HepG2 (cell line): ENCODE results near the gene ERRFI1. TPM values are rescaled to one million over a fixed set of nuclear protein-coding genes. Genes with fewer than 3 reads are reported as not detected.
A peak's percentile ranks its signal among the peaks of the same experiment; 100 is the strongest.

Experiments
- ATAC-seq: fragments of 200-7000 bp; cut with Tn5 transposase; 3 replicates; pipeline ENCODE4 v1.9.1; 2020; ENCODE audit warnings: mild to moderate bottlenecking, moderate library complexity
- BruUV-seq: library from RNA; stranded (reverse); fragments of 400-500 nt; replicated peaks from 2 replicates; lab custom pipeline; 2021; lab: Mats Ljungman, UMichigan
- CTCF ChIA-PET: fragments of 300-600 bp; formaldehyde crosslinking; extraction: SDS; loops from one replicate; lab custom pipeline; 2021; ENCODE audit warnings: low total read pairs, inconsistent platforms, low intra/inter-chr PET ratio; lab: Yijun Ruan, JAX
- POLR2A ChIA-PET: fragments of 350-600 bp; sonication (Branson Sonifier 250); formaldehyde crosslinking; loops from one replicate; lab custom pipeline; 2020; ENCODE audit warnings: antibody characterized with exemption, inconsistent platforms; lab: Yijun Ruan, JAX
- DNase-seq: peaks from one replicate; pipeline ENCODE4 v3.0.0-alpha.2; 2015; ENCODE audit warnings: low spot score
- FAIRE-seq: peaks from 3 replicates; lab custom pipeline; 2011; peaks lifted over from hg19 to GRCh38; lab: Jason Lieb, UNC
- H2AFZ ChIP-seq: one replicate; pipeline ENCODE4 v1.6.1; 2011; ENCODE audit warnings: low read length, inconsistent platforms
- H3K27ac ChIP-seq: fragments of 300-600 bp; 3 replicates; pipeline ENCODE4 v1.8.0; 2011; ENCODE audit warnings: mixed run types, mild to moderate bottlenecking, mixed read lengths, low read length, inconsistent platforms; ENCODE audit not compliant: insufficient read depth; ENCODE audit errors: extremely low read length
- H3K27me3 ChIP-seq, 2 experiments: fragments of 200-600 bp in 1 of 2; 2 replicates in 1 of 2; 3 replicates in 1 of 2; pipeline versions ENCODE4 v1.6.0 to v1.8.0; 2011; ENCODE audit warnings: low read length in 2 of 2, mild to moderate bottlenecking in 2 of 2, moderate library complexity in 2 of 2, inconsistent platforms in 1 of 2; ENCODE audit not compliant: insufficient read depth in 2 of 2, control insufficient read depth in 1 of 2
- H3K36me3 ChIP-seq, 2 experiments: fragments of 200-600 bp in 1 of 2; replicated peaks in 1 of 2; 2 replicates in 1 of 2; 3 replicates in 1 of 2; pipeline versions ENCODE4 v1.5.1 to v1.8.0; 2011; ENCODE audit warnings: low read length in 2 of 2, inconsistent platforms in 1 of 2; ENCODE audit not compliant: insufficient read depth in 2 of 2, control insufficient read depth in 1 of 2
- H3K4me1 ChIP-seq: 2 replicates; pipeline ENCODE4 v1.5.1; 2012; ENCODE audit warnings: low read length, inconsistent platforms; ENCODE audit not compliant: insufficient read depth
- H3K4me2 ChIP-seq: 2 replicates; pipeline ENCODE4 v1.6.0; 2011; ENCODE audit warnings: low read depth, low read length, inconsistent platforms
- H3K4me3 ChIP-seq, 3 experiments: fragments of 200-600 bp in 1 of 3; sonication (generic), shearing (Covaris generic) in 1 of 3; replicated peaks in 1 of 3; 2 replicates each; pipeline ENCODE4 v1.5.1; 2011 to 2016; ENCODE audit warnings: low read length in 3 of 3, inconsistent platforms in 2 of 3, low read depth in 2 of 3, mild to moderate bottlenecking in 2 of 3, control low read depth in 1 of 3, mixed read lengths in 1 of 3; ENCODE audit not compliant: insufficient read depth in 1 of 3
- H3K79me2 ChIP-seq: one replicate; pipeline ENCODE4 v1.6.1; 2011; ENCODE audit warnings: low read length, inconsistent platforms; ENCODE audit not compliant: insufficient read depth
- H3K9ac ChIP-seq: 2 replicates; pipeline ENCODE4 v1.6.0; 2011; ENCODE audit warnings: mild to moderate bottlenecking, low read depth, low read length, inconsistent platforms; ENCODE audit not compliant: insufficient read depth
- H3K9me3 ChIP-seq: 2 replicates; pipeline ENCODE4 v1.5.1; 2012; ENCODE audit warnings: mild to moderate bottlenecking, low read length
- H4K20me1 ChIP-seq: 2 replicates; pipeline ENCODE4 v1.6.0; 2011; ENCODE audit warnings: inconsistent platforms, mild to moderate bottlenecking, low read length, moderate library complexity; ENCODE audit not compliant: insufficient read depth
- GPBP1L1 ChIP-seq: sonication (generic); formaldehyde crosslinking; IDR thresholded peaks from 2 replicates; pipeline ENCODE4 v1.5.0; 2020; ENCODE audit warnings: mild to moderate bottlenecking, missing genetic modification reagents
- ISX ChIP-seq: sonication (generic); formaldehyde crosslinking; conservative IDR thresholded peaks from 2 replicates; pipeline ENCODE4 v1.5.0; 2020; ENCODE audit warnings: missing genetic modification reagents
- KDM5A ChIP-seq: fragments of 200-600 bp; sonication (generic); IDR thresholded peaks from 2 replicates; pipeline ENCODE4 v1.7.0; 2018; ENCODE audit warnings: antibody characterized with exemption, mild to moderate bottlenecking, low read length, borderline replicate concordance
- LCORL ChIP-seq, 2 experiments: fragments of 450-650 bp in 1 of 2; sonication (generic) in 1 of 2; formaldehyde crosslinking in 1 of 2; IDR thresholded peaks; 2 replicates each; pipeline versions ENCODE4 v1.5.0 to v1.6.1; 2017 to 2020; ENCODE audit warnings: antibody characterized with exemption in 1 of 2, missing genetic modification reagents in 1 of 2
- SYNCRIP ChIP-seq: fragments of 200-400 bp; formaldehyde crosslinking; IDR thresholded peaks from 2 replicates; pipeline ENCODE4 v1.6.1; 2018; ENCODE audit warnings: mild to moderate bottlenecking, low read depth, low read length; ENCODE audit not compliant: insufficient read depth
- TEAD2 ChIP-seq: sonication (generic); formaldehyde crosslinking; IDR thresholded peaks from 2 replicates; pipeline ENCODE4 v1.9.0; 2021; ENCODE audit warnings: missing genetic modification reagents
- ZNF234 ChIP-seq: sonication (generic); formaldehyde crosslinking; conservative IDR thresholded peaks from 2 replicates; pipeline ENCODE4 v1.5.1; 2020; ENCODE audit warnings: mild to moderate bottlenecking, missing genetic modification reagents
- ZSCAN29 ChIP-seq: sonication (generic); formaldehyde crosslinking; conservative IDR thresholded peaks from 2 replicates; pipeline ENCODE4 v1.4.0; 2020; ENCODE audit warnings: mild to moderate bottlenecking, missing genetic modification reagents
- WGBS: methylation state at CpG from one replicate; pipeline ENCODE4 v1.1.6; 2017; ENCODE audit warnings: low lambda C conversion rate; 5-methylcytosine and 5-hydroxymethylcytosine counted together
- in situ Hi-C: cut with HindIII; loops from 2 replicates; pipeline ENCODE4 v1.10.0; 2017; ENCODE audit warnings: low pct_unique_long_range_greater_than_20kb; ENCODE audit not compliant: extremely low pct_ligation_motif_present
- intact Hi-C: fragments of 100-400 bp; cut with micrococcal nuclease; formaldehyde crosslinking; loops from one replicate; pipeline ENCODE4 v1.10.0; 2022; ENCODE audit not compliant: unreplicated experiment
- polyA plus RNA-seq, 8 experiments: library from polyadenylated mRNA; depleted of rRNA in 3 of 8; stranded (reverse) in 7 of 8; unstranded in 1 of 8; fragments of >200 nt; fragmentation: Illumina TruSeq in 4 of 8; extraction: Trizol in 4 of 8; gene quantifications; 2 replicates each; pipeline versions ENCODE4 v1.2.1 to v1.2.3, GENCODE V29; 2011 to 2016; ENCODE audit warnings: low read depth in 4 of 8, missing spikeins in 1 of 8, mixed read lengths in 1 of 8; ENCODE audit not compliant: insufficient read depth in 1 of 8
- total RNA-seq, 5 experiments: library from RNA; depleted of rRNA; stranded (reverse); fragments of >200 nt; fragmentation: Illumina TruSeq; extraction: Trizol; gene quantifications; 2 replicates each; pipeline ENCODE4 v1.2.3, GENCODE V29; 2016; ENCODE audit warnings: low read depth in 1 of 5

Gene ERRFI1
- total and polyA plus RNA-seq, 2 of the 13 experiments (the other 11 are each of a cell fraction or from before 2014, with no cell fraction given), result 84.4 to 753 TPM

GRCh38 chr1:7962636-7963377 lies 63.3 kb downstream of the ERRFI1 start:
- Histone ChIP-seq H3K4me2 (peak overlapping the region; percentile 81), H3K4me3 (peak overlapping the region; percentile 61 to 95 (median 87)), H3K79me2 (peaks cover 53% of the 10 kb centered on the region), H3K9me3 (no peaks in the 10 kb centered on the region), H3K27me3 (no peaks in the 10 kb centered on the region), H3K27ac (peak overlapping the region; percentile 76), H3K4me1 (peaks cover 66% of the 10 kb centered on the region), H2AFZ (no peak overlapping the region), H3K9ac (peak overlapping the region; percentile 89), H3K36me3 (peaks cover 5 to 35% of the 10 kb centered on the region in 2 experiments), H4K20me1 (no peaks in the 10 kb centered on the region)
- BruUV-seq, result no TSS peak
- CTCF ChIA-PET, result no interaction called here
- no peak for TF ChIP-seq LCORL (IDR thresholded peaks at IDR 0.05)
- no peak for TF ChIP-seq LCORL (CRISPR knock-in tag; IDR thresholded peaks at IDR 0.05)
- no peak for TF ChIP-seq ZSCAN29 (CRISPR knock-in tag)
- in situ Hi-C loops, result no loop called here
- FAIRE-seq, result no peak
- DNase-seq, result no peak
- intact Hi-C loops, result no loop called here
- POLR2A ChIA-PET, result interaction anchor here (0.8 to 2.2 kb wide), 3 partner anchors 8 to 353 kb away, joined by 3 to 15 read pairs (median 6); no protein-coding TSS in a partner anchor
- no peak for ATAC-seq
- WGBS, result 82% methylated on average over 11 of the region's 11 CpGs

- peak overlapping the region; percentile 89 for H3K9ac ChIP-seq
- intact Hi-C loops, result no loop called here
- 3% methylated on average over 8 of the region's 10 CpGs for WGBS
- no peak overlapping the region for H2AFZ ChIP-seq
- DNase-seq (no peak), ATAC-seq (peak; percentile 3; the same call in 1 of the 3 replicates), FAIRE-seq (no peak)
- H4K20me1 ChIP-seq, result no peaks in the 10 kb centered on the region
- in situ Hi-C loops, result no loop called here
- H3K9me3 ChIP-seq, result no peaks in the 10 kb centered on the region
- peak overlapping the region; percentile 81 for H3K4me2 ChIP-seq
- ChIA-PET CTCF (interaction anchor here (1.6 kb wide), 1 partner anchor 390 kb away, joined by 4 read pairs; no protein-coding TSS in a partner anchor), POLR2A (interaction anchor here (1.0 to 2.2 kb wide), 6 partner anchors 8 to 242 kb away, joined by 3 to 15 read pairs (median 4); partner anchors contain the start of gene TNFRSF9)
- H3K4me1 ChIP-seq, result peaks cover 58% of the 10 kb centered on the region
- H3K4me3 ChIP-seq, result peak overlapping the region; percentile 61 to 95 (median 87)
- no peaks in the 10 kb centered on the region for H3K27me3 ChIP-seq
- TF ChIP-seq ISX (CRISPR knock-in tag) (peak; percentile 51; the same call in 1 of the 2 replicates), TEAD2 (CRISPR knock-in tag) (0 out of 2 replicates have a peak, but pooled peaks have one; percentile 1), SYNCRIP (no peak), ZNF234 (CRISPR knock-in tag) (0 out of 2 replicates have a peak, but pooled peaks have one; percentile 8), GPBP1L1 (CRISPR knock-in tag) (no peak), KDM5A (peak; percentile 70; the same call in 1 of the 2 replicates)
- BruUV-seq, result no TSS peak
- H3K27ac ChIP-seq, result peak overlapping the region; percentile 76
- peaks cover 44% of the 10 kb centered on the region for H3K79me2 ChIP-seq
- H3K36me3 ChIP-seq, result peaks cover 5 to 31% of the 10 kb centered on the region in 2 experiments
These were observed 64.1 kb downstream of the ERRFI1 start for GRCh38 chr1:7962014-7962335.
